ELR (cell line): ENCODE results near the gene COL18A1.

Experiments
- DNase-seq: peaks from one replicate; pipeline ENCODE4 v3.0.0-alpha.2; 2015; ENCODE audit warnings: low read depth

Gene COL18A1

DNA sequence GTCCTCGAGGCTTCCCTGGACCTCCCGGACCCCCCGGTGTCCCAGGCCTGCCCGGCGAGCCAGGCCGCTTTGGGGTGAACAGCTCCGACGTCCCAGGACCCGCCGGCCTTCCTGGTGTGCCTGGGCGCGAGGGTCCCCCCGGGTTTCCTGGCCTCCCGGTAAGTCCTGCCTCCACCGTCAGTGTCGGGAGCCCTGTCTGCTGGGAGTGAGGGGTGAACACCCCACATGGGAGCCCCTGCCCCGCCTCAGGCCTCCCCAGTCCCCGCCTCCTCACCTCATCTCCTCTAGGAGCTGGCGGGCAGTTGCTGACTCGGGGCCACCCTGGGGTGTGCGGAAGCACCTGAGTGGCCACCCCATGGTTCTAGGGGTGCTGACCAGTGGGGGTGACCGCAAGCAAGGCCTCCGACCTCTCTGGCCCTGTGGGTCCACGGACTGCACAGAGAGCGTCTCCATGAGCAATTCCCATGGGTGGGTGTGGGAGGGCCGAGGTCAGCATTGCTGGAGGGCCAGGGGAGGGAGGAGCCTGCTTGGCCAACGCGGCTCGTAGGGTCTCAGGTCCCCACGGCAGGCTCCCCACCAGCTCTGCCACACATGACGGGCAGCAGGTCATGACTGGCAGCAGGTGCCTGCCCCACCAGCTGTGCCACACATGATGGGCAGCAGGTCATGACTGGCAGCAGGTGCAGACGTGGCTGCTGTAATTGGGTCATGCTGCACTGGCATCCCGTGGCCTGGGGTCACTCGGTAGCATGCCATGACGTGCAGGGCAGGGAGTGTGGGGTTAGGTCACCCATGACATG lies 75.9 kb downstream of the COL18A1 start:
- no peak for DNase-seq

DNA sequence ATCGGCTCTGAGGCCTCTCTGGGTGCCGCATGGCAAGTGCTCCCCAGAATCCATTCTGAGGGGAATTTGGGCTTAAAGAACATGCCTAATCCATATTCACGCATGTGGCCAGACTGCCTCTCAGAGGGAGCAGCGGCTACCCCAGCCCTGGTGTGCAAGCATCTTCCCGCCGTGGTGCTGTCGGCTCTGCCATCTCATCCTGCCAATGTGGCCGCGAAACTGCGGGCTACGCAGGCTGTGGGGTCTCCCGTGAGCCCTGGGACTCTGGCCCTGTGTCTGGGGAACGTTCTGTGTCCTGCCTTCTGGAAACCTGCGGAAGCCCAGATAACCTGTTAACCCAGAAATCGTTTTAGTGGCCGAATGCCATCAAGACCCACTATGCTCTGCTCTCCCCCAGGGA lies 76.6 kb downstream of the COL18A1 start:
- DNase-seq: no peak

DNA sequence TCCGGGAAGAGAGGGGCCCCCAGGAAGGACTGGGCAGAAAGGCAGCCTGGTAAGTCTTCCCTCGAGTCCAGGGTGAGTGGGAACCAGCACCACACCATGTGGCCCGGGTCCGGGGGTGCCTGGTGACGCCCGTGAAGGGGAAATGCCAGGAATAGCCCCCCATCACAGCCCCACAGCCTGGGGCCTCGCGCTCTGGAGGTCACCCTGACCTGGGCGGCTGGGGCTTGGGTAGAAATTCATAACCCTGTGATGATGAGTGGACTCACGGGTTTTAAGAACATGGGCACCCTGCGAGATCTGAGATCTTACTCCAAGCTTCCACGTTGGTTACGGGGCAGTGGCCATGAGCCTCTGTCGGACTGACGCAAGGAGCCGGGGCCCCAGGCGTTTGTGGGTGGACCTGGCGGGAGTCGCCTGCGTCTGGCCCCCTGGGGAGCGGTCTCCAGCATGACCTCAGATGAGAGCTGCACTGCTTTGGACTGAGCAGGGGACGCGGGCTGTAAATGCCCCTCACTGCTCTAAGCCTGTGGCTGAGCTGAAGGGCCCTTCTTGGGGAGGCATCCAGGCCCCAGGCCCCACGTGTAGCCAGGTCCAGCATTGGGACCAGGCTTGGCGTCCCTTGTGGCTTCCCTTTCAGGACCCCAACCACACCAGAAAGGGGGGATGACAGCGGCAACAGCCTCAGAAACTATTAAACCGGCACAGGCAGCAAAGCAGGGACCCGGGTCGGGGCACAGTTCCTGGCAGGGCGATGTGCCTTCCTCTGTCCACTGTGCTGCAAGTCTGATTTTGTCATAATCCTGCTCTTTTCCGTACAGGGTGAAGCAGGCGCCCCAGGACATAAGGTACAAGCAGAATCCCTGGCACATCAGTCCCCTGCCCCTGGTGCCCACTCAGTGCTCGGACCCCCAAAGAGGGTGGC lies 77.3 kb downstream of the COL18A1 start:
- DNase-seq: no peak

DNA sequence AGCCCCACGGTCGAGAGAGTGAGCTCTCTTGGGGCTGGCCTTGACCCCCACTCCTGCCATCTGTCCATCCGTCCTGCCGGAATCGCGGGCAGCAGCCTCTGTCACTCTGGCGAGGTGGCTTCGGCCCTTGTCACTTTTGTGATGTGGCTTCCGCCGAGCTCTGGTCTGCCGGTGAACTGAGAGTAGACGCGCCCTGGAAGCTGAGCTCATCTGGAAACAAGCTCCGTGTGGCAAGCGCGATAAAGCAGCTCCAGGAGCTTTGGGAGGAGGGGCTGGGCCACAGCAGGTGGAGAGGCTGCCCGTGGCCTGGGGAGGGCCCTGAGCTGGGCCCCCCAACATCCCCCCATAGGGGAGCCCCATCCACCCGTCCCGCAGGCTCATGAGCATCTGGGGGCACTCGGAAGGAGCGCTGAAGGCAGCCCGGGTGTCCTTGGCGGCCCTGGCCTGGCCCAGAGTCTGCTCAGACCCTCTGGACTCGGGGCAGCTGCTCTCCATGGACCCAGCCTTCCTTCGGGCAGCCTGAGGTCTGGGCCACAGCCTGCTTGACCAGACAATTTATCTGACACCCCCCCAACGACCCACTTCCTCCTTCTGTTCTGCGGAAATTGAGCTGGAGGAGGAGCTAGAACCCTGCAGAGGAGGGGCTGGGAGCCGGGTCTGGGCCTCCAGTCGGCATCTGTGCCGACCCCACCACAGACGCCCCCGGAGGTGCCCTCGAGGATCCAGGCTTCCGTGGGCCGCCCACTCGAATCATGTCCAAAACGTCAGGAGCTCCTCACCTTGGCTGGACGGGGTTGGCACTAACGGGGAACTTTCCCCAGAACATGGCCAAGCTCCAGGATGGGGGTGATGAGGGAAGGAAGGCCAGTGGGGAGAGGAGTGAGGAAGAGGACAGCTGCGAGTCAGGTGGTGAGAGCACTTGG lies 78.2 kb downstream of the COL18A1 start:
- DNase-seq: no peak

DNA sequence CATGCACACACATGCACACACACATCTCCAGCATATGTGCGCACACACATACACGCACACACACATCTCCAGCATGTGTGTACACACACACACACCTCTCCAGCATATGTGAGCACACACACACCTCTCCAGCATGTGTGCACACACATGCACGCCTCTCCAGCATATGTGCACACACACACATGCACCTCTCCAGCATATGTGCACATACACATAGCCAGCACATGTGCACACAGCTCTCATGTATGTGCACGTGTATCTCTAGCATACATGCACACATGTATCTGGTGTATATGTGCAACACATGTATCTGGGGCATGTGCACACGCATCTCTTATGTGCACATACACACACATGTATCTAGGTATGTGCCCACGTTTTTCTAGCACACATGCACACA lies 79.4 kb downstream of the COL18A1 start:
- DNase-seq: no peak

DNA sequence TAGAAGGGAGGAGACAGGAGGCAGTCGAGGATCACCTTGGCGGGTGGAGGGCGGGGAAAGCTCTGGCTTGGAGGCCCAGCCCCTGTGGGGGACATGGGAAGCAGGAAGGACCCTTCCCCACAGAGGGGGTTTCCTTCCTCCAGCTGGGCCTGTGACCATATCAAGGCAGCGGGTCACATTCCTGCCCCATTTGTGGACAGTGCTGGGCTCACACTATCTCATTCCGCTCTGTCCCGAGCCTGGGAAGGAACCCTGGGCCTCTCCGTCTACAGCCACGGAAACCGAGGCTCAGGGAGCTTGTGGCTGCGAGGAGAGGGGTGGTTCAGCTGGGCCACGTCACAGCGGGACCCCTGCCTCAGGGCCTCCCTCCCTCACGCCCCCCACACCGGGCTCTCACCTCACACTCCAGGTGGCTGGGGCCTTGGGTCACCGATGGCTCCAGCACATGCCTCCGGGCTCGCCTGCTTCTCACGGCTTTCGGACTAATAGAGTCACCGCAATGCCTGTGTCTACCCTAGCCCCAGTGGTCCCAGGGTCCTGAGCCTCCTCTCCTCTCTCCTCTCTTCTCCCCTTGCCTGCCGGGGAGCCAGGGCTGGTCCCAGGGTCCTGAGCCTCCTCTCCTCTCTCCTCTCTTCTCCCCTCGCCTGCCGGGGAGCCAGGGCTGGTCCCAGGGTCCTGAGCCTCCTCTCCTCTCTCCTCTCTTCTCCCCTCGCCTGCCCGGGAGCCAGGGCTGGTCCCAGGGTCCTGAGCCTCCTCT lies 80.9 kb downstream of the COL18A1 start:
- no peak for DNase-seq

DNA sequence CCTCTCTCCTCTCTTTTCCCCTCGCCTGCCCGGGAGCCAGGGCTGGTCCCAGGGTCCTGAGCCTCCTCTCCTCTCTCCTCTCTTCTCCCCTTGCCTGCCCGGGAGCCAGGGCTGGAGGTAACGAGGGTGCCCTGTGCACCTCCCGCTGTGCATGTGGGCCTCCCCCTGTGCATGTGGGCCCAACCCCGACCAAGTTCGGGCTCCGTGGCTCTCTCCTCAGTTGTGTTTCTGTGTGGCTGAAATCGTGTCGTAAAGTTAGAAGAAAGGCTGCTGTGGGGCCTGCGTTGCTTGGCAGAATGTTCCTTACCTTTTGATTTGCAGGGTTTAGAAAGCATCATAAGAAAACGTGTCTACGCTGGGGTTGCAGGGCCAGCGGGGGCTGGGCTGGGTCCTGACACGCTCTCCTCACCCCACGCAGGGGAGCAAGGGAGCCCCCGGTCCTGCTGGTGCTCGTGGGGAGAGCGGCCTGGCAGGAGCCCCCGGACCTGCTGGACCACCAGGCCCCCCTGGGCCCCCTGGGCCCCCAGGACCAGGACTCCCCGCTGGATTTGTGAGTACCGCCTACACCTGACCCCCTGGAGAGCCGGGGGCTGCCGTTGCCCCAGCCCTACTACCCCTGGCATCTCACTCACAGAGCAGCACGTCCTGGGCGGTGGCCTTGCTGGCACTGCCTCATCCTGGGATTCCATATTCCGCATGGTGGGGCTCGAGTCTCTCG lies 81.6 kb downstream of the COL18A1 start:
- DNase-seq: no peak

DNA sequence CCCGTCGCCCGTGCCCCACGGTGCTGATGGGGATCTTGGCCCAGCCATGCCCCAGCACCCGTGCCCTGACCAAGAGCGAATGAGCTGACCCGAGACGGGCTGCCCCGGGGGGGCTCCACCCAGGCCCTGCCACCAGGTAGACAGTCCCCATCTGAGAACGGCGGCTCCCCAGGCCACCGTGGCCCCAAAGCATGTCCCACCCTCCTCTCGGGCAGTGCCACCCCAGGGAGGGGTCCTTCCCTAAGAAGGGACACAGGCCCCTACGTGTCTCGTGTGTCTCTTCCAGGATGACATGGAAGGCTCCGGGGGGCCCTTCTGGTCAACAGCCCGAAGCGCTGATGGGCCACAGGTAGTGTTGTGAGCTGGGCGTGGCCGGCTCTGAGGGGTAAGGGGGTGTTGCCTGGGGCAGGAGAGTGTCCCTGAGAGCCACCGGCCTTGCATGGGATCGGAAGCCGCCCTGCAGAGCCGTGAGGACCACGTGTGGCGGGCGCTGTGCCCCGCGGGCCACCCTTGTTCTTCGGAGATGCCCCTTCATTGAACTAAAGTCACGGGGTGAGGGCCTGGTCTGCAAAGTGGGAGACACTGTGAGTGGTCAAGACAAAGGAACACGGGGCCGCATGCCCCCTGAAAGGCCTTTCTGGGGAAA lies 82.3 kb downstream of the COL18A1 start:
- DNase-seq: no peak

DNA sequence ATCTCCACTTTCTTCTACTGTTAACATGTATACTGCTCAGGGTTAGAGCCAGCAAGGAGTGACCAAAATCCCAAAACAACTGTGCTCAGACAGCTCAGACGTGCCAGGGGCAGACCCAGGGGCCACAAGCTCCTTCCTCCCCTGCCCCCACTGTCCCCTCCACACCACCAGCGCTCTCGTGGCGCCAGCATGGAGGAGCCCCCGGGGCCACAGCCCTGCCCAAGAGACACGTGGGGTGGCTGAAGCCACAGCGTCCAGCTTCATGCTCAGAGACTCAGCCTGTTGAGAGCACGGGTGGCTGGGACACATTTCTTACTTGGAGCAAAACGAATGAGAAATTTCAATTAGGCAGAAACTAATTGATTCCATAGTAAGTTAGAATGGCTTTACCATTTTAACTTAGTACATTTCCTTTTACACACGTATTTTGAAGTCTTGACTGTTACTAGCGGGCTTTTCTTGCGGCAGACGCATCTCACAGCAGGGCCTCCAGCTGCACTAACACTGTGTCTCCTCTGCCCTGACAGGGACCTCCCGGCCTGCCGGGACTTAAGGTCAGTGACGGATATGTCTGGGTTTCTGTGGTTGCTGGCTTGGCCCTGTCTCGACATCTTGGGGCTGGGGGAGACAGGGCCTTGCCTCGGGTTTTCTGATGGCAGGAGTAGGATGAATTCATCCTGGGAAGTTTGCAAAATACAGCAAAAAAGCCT lies 83.1 kb downstream of the COL18A1 start:
- DNase-seq: no peak

DNA sequence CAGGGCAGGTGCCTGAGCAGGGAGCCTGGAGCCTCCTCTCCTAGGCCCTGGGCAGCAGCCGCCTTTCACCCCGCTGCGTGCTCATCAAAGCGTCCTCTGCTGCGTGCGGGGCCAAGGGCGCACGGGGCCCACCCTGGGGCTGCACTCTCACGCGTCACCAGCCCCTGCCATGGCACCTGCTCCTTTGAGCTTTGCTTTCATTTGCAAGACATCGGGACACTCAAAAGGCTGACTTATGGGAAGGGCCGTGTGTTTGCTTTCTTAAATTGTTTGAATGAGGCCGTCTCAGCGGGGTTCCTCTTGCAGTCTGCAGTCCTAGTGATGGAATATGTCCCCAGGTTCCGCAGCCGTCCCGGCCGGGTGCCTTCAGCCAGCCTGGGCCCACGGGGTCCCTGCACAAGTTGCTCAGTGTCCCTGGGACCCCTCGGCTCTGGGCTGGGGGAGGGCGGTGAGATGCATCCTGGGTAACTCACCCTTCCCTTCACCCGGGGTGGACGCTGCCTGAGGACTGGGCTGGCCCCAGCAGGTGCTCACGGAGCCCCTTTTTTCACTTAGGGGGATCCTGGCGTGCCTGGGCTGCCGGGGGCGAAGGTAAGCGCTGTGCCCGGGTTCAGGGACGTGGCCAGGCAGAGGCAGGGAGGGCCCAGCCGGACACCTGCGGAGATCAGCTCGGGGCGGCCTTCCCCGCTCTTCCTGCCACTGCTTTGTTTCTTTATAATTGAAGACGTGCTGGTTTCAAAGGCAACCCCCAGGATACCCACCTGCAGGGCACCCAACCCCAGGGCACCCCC lies 84.2 kb downstream of the COL18A1 start:
- no peak for DNase-seq

DNA sequence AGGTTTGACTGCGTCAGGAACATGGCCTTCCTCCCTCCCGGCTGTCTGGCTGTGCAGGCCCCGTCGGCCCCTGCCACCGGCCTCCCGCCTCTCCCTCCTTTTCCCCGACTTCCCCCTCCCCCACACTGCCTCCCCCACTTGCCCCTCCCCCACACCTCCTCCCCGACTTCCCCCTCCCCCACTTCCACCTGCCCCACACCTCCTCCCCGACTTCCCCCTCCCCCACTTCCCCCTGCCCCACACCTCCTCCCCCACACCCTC lies 84.7 kb downstream of the COL18A1 start:
- no peak for DNase-seq

DNA sequence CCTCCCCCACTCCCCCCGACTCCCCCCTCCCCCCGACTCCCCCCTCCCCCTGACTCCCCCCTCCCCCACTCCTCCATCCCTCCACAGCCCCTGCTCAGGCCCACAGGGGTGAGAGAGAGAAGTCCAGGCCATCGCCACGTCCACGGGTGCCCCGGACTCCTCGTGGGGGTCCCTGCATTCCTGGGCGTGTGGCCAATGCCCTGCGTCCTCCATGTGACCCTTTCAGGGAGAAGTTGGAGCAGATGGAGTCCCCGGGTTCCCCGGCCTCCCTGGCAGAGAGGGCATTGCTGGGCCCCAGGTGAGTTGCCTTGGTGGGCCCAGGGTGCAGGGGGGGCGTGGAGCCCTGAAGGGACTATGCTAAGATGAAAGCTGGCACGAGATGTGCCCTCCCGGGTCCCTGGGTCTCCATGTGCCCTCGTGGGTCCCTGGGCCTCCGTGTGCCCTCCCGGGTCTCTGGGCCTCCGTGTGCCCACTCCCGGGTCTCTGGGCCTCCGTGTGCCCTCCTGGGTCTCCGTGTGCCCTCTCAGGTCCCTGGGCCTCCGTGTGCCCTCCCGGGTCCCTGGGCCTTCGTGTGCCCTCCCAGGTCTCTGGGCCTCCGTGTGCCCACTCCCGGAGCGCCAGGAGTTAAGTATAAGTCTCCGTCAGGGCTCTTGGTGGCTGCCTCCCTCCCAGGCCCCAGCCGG lies 85.2 kb downstream of the COL18A1 start:
- no peak for DNase-seq

DNA sequence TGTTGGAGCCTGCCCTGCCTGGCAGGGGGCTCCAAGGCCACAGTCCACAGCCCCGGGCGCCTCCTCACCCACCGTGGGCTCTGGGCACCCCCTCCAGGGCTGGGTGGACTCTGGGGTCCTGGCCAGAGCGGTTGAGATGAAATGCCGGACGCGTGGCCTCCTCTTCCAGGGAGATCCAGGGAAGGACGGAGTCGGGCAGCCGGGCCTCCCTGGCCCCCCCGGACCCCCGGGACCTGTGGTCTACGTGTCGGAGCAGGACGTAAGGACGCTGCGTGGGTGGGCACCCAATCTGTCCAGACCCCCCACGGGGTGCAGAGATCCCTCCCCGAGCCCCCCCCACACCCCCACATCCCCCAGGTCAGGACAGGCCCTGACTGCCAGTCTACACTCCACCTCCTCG lies 86.1 kb downstream of the COL18A1 start:
- no peak for DNase-seq

DNA sequence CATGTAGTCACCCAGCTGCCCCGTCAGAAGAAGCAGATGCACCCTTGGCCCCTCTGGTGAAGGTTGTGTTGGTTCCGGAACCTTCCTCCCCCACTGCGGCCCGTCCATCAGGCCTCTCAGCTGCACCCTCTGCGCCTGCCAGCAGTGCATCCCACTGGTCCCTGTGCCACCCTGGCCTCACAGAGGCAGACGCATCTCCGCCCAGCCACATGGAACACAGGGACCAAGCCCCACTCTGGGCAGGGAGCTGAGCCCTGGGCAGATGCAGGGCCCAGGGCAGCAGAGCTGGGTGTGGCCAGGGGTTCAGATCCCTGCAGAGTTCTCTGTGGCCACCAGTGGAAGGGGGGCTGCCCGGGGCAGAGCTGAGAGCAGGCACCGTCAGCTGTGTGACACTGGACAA lies 86.7 kb downstream of the COL18A1 start:
- no peak for DNase-seq

DNA sequence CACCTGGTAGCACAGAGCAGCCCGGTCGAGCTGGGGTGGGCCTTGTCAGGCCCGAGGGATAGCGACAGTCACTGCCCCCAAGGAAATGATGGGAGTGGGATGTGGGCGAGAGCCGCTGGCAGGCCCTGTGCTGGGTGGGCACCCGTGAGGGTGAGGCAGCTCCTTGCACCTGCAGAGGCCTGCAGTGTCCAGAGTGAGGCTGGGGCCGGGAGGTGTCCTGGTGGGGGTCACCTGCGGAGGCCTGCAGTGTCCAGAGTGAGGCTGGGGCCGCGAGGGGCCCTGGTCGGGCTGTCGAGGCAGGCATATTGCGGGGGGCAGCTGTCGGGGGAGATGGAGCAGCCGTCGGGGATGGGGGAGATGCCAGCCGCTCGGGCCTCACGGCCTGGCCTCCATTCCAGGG lies 87.8 kb downstream of the COL18A1 start:
- no peak for DNase-seq

DNA sequence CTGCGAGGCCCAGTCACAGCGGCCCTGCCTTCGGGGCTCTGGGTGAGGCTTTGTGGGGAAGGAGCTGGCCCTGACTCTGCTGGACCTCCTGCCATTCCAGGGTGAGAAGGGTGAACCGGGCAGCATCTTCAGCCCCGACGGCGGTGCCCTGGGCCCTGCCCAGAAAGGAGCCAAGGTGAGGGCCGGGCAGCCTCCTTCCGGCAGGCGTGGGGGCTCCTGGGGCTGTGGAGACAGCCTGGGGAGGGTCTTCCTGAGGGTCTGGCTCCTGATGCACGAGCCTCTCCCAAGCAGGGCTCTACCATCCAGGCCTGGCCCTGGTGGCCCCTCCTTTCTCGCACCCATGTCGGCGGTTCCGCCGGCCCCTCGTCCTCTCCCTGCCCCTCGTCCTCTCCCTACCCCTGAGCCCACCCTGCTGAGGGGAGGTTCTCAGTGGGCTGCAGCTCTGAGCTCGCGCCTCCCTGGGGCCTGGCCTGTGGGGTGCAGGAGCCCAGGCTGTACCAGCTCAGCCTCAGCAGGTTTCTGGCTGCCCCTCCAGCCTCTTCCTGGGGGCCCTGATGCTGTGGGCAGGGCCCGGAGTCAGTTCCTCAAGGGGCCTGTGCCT lies 88.5 kb downstream of the COL18A1 start:
- no peak for DNase-seq

DNA sequence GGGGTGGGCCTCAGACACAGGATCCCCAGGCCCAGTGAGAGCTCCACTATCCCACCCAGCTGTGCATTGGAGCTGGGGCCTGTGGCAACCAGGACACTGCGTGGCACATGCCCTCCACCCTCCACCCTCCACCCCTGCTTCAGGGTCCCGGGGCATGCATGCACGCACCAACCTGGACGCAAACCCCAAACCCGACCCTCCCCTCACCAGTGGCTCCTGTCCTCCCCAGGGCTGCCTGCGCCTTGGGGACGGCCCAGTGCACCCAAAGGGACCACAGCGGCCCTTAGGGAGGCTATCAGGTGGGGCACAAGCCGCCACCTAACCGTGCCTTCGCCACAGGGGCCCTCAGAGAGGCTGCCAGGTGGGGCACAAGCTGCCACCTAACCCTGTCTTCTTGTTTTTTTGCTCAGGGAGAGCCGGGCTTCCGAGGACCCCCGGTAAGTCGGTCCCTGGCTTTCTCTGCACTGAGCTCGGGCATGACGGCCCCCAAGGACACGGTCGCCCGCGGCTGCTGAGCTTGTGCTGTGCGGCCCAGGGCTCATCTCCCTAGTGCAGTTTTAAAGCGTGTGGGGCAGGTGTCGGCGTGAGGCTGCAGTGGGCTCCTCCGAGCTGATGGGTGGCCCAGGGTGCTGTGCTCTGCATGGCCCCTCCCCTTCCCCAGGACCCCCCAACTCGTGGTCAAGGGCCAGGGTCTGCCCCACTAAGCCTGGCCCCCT lies 89.3 kb downstream of the COL18A1 start:
- DNase-seq: no peak
